Fibroblast of pulmonary artery (primary cell): ENCODE results near the gene PIP4K2C.

Source experiments
- DNase-seq: peaks from one replicate; pipeline ENCODE4 v3.0.0-alpha.2; 2010; ENCODE audit warnings: low read depth
- H3K4me3 ChIP-seq: replicated peaks from 2 replicates; pipeline ENCODE4 v1.5.1; 2011; ENCODE audit warnings: low read depth, mild to moderate bottlenecking, control low read depth, low read length, moderate library complexity
- TF ChIP-seq, protein P1 (sequence below): IDR thresholded peaks from 2 replicates; pipeline ENCODE4 v1.5.1; 2011; ENCODE audit warnings: mild to moderate bottlenecking, control low read depth, low read length, inconsistent platforms; ENCODE audit errors: missing control alignments

Gene PIP4K2C

DNA sequence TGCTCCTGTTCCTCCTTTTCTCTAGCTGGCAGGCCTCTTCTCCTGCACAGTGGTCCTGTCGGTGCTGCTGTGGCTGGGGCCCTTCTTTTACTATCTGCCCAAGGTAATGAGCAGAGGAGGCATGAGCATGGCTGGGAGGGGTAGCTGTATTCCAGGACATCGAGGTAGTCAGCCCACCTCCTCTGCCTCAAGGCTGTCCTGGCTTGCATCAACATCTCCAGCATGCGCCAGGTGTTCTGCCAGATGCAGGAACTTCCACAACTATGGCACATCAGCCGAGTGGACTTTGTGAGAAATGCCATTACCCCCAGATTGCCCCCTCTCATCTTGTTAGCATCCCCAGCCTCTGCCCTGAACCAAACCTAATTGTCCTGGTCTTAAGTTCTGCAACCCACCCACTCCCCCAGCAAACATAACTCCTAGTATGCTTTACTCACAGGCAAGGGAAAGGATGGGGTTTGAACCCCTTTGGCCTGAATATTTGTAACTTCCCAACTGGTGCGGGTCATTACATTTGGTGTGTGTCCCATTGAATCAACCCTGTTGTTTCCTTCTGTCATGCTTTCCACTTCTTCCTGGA, 32.9 kb downstream of the PIP4K2C start:
- no peak for DNase-seq
- no peak overlapping the region for H3K4me3 ChIP-seq
- TF ChIP-seq, protein P1, sequence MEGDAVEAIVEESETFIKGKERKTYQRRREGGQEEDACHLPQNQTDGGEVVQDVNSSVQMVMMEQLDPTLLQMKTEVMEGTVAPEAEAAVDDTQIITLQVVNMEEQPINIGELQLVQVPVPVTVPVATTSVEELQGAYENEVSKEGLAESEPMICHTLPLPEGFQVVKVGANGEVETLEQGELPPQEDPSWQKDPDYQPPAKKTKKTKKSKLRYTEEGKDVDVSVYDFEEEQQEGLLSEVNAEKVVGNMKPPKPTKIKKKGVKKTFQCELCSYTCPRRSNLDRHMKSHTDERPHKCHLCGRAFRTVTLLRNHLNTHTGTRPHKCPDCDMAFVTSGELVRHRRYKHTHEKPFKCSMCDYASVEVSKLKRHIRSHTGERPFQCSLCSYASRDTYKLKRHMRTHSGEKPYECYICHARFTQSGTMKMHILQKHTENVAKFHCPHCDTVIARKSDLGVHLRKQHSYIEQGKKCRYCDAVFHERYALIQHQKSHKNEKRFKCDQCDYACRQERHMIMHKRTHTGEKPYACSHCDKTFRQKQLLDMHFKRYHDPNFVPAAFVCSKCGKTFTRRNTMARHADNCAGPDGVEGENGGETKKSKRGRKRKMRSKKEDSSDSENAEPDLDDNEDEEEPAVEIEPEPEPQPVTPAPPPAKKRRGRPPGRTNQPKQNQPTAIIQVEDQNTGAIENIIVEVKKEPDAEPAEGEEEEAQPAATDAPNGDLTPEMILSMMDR, result no peak

DNA sequence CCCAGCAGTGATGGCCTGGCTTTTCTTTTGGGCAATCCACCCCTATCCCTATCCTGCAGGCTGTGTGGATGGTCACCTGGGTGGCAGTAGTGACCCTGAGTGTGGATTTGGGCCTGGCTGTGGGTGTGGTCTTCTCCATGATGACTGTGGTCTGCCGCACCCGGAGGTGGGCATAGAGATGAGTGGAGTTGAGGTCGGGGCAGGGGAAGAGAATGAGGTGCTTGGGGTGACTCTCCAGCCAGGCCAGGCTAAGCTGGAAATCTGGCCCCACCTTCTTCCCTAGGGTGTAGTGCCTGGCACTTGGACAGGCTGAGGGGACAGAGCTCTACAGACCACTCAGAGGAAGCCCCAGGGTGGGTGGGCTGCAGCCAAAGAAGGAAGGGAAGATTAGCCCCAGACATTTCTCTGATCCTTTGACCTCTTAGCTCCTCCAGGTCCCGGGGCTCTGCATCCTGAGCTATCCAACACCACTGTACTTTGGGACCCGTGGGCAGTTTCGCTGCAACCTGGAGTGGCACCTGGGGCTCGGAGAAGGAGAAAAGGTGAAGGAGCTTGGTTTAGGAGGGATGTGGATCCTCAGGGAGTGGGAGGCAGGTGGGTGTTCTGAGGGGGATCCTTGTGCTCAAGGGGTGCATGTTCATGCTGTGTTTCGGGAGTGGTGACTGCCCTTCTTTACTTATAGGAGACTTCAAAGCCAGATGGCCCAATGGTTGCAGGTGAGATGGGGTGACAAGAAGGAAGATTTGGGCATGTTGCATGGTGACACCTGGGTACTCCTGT, 33.6 kb downstream of the PIP4K2C start:
- TF ChIP-seq, protein P1, result no peak
- H3K4me3 ChIP-seq, result no peak overlapping the region
- DNase-seq, result no peak

DNA sequence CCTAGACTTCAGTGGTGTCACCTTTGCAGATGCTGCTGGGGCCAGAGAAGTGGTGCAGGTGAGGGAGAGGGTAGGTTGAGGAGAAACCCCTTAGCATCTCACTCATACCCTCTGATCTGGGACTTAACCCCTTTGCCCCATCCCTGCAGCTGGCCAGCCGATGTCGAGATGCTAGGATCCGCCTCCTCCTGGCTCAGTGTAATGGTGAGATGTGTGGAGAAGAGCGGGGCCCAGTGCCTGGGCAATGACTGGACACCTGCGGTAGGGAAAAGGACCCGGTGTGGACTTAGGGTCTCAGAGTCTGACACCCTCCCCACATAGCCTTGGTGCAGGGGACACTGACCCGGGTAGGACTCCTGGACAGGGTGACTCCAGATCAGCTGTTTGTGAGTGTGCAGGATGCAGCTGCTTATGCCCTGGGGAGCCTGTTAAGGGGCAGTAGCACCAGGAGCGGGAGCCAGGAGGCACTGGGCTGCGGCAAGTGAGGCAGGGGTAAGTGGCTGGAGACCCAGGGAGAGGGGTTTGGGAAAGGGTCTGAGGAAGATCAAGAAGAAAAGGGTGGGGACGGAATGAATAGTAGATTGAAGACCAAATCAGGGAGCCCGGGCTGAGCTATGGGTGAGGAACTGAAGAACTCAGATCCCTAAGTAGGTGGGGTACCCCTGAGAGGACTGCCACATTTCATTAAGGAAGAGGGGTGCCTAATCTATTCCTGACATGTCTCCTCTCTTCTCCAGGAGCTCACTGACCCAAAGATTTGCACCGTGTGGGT, 34.5 kb downstream of the PIP4K2C start:
- TF ChIP-seq, protein P1, result no peak
- no peak for DNase-seq
- H3K4me3 ChIP-seq, result no peak overlapping the region

DNA sequence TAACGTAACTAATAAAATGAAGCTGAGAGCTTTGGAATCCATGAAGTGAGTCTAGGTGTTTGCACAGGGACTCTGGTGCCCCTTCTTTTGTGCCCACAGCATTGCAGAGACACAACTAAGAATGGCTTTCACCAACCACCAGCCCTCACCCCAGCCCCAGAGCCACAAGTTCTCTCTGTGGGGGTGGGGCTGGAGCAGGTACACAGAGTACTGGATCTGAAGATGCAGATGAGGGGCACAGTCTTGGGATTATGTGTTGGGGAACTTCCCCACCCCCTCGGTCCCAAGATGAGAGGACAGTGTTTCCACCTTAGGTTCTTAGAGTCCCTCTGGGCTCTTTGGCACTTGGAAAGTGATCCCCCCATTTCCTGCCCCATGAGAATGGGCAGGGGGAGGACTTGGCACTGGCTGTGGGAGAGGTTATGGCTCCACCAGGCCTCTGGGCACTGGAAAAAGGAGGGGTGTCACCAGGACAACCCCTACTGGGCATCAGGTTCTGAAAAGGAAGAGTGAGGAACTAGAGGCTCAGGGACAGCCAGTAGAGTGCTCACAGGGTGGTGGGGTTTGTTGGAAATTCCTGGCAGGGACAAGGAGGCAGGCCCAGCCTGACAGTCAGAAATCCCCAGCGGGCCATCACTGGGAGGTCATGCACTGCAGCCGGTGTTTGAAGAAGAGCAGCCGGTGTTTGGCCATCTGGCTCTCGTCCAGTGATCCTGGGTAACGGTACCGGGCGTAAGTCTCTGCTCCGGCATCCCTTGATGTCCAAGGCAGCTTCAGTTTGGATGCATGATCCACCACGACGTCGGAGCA, 35.3 kb downstream of the PIP4K2C start:
- no peak overlapping the region for H3K4me3 ChIP-seq
- no peak for DNase-seq
- TF ChIP-seq, protein P1, result no peak

DNA sequence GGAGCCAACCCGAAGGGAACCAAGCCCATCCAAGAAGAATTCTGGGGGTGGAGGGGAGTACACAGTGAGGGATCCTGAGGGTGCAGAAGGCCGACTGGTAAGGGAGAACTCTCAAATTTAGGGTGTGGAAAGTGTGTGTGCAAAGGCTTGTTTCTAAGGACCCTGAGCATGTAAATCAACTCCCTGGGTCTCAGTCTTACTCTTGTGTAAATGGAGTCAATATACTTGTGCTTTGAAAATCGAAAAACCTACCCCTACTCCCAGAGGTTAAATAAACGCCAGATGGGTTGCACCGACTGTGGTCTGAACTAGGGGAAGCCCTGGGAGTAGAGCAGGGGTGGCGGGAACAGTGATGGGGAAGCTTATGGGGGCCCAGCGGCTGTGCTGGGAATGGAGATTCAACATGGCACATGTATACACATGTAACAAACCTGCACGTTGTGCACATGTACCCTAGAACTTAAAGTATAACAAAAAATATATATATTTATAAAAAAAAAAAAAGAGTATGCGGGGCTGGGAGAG, 36.0 kb downstream of the PIP4K2C start:
- TF ChIP-seq, protein P1, result no peak
- DNase-seq, result no peak
- H3K4me3 ChIP-seq, result no peak overlapping the region

DNA sequence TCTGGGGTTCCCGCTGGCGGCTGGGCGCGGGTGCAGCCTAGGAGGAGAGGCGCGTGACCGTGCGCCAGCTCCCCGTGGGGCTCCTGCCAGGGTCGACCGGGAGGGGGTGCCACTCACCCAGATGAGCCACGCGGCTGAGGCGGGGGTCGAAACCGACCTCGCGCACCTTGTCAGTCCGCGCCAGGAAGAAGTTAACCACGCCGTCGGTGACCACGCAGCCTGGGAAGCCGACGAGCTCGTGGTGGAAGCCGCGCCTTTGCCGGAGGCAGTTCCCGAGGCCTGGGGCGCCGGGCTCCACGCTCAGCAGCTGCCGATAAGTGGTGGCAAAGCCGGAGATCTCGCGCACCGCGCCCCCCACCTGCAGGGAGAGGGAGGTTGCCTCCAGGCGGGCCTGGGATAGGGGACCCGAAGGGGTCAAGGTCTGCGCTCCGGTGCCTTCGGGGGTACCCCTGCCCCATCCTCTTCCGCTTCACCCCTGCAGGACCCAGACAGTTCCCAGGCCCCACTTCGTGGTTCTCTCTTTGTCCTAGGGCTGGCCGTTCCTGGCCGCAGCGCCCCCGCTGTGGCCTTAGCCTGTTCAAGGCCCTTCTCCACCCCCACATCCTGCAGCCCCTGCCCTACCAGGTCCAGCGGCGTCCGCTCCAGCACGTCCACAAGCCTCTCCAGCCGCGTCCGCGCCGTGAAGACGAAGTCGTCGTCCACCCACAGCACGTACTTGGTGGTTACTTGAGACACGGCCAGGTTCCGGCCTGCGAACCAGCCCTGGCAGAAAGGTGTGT, 36.7 kb downstream of the PIP4K2C start:
- TF ChIP-seq, protein P1, result no peak
- no peak overlapping the region for H3K4me3 ChIP-seq
- DNase-seq, result no peak
